Astrocyte (in vitro differentiated cells and primary cell): Measurements from ENCODE around the gene STARD4. TPM values are rescaled to one million over a fixed set of nuclear protein-coding genes. Genes with fewer than 3 reads are reported as not detected.

ENCODE experiments used
- DNase-seq: peaks from one replicate; pipeline ENCODE4 v3.0.0-alpha.2; 2010; ENCODE audit warnings: low read depth
- FAIRE-seq: peaks from 2 replicates; lab custom pipeline; 2011; peaks lifted over from hg19 to GRCh38; lab: Jason Lieb, UNC
- H2AFZ ChIP-seq: 2 replicates; pipeline ENCODE4 v1.6.0; 2012; ENCODE audit warnings: low read depth, low read length, inconsistent platforms
- H3K27ac ChIP-seq: 2 replicates; pipeline ENCODE4 v1.5.1; 2011; ENCODE audit warnings: low read depth, low read length, inconsistent platforms
- H3K27me3 ChIP-seq: 2 replicates; pipeline ENCODE4 v1.6.0; 2011; ENCODE audit warnings: low read length, inconsistent platforms; ENCODE audit not compliant: insufficient read depth
- H3K36me3 ChIP-seq: 2 replicates; pipeline ENCODE4 v1.5.1; 2011; ENCODE audit warnings: low read length, inconsistent platforms; ENCODE audit not compliant: insufficient read depth
- H3K4me1 ChIP-seq: 2 replicates; pipeline ENCODE4 v1.5.1; 2011; ENCODE audit warnings: low read length, inconsistent platforms; ENCODE audit not compliant: insufficient read depth
- H3K4me2 ChIP-seq: 2 replicates; pipeline ENCODE4 v1.6.0; 2012; ENCODE audit warnings: low read length, inconsistent platforms
- H3K4me3 ChIP-seq: 2 replicates; pipeline ENCODE4 v1.5.1; 2011; ENCODE audit warnings: low read depth, mild to moderate bottlenecking, low read length, inconsistent platforms; ENCODE audit not compliant: insufficient read depth
- H3K79me2 ChIP-seq: 2 replicates; pipeline ENCODE4 v1.6.0; 2012; ENCODE audit warnings: mild to moderate bottlenecking, low read length, inconsistent platforms; ENCODE audit not compliant: insufficient read depth
- H3K9ac ChIP-seq: 2 replicates; pipeline ENCODE4 v1.6.0; 2012; ENCODE audit warnings: mild to moderate bottlenecking, low read length, inconsistent platforms
- H3K9me3 ChIP-seq: 2 replicates; pipeline ENCODE4 v1.5.1; 2012; ENCODE audit warnings: low read depth, mild to moderate bottlenecking, low read length, inconsistent platforms; ENCODE audit not compliant: insufficient read depth
- H4K20me1 ChIP-seq: 2 replicates; pipeline ENCODE4 v1.6.0; 2012; ENCODE audit warnings: low read length, inconsistent platforms; ENCODE audit not compliant: insufficient read depth
- H3K27ac Mint-ChIP-seq: one replicate; pipeline ENCODE4 v1.8.0; 2021; ENCODE audit warnings: mild to moderate bottlenecking, mixed read lengths; ENCODE audit not compliant: unreplicated experiment
- H3K27me3 Mint-ChIP-seq: one replicate; pipeline ENCODE4 v1.8.0; 2021; ENCODE audit warnings: low read depth, mixed read lengths; ENCODE audit not compliant: unreplicated experiment
- H3K36me3 Mint-ChIP-seq: one replicate; pipeline ENCODE4 v1.8.0; 2021; ENCODE audit warnings: low read depth, mixed read lengths; ENCODE audit not compliant: unreplicated experiment
- H3K4me1 Mint-ChIP-seq: one replicate; pipeline ENCODE4 v1.8.0; 2021; ENCODE audit warnings: low read depth, mixed read lengths; ENCODE audit not compliant: unreplicated experiment
- H3K4me3 Mint-ChIP-seq: one replicate; pipeline ENCODE4 v1.8.0; 2021; ENCODE audit warnings: mild to moderate bottlenecking, moderate library complexity, mixed read lengths; ENCODE audit not compliant: unreplicated experiment
- H3K9me3 Mint-ChIP-seq: one replicate; pipeline ENCODE4 v1.8.0; 2021; ENCODE audit warnings: mild to moderate bottlenecking, mixed read lengths; ENCODE audit not compliant: unreplicated experiment
- CTCF ChIP-seq: IDR thresholded peaks from 2 replicates; pipeline ENCODE4 v1.5.1; 2011; ENCODE audit warnings: low read depth, mild to moderate bottlenecking, inconsistent platforms, low read length, moderate library complexity; ENCODE audit not compliant: insufficient read depth
- EZH2 ChIP-seq: IDR thresholded peaks from 2 replicates; pipeline ENCODE4 v1.6.1; 2012; ENCODE audit warnings: mild to moderate bottlenecking, low read length, inconsistent platforms; ENCODE audit not compliant: insufficient read depth
- total RNA-seq: library from RNA; stranded (reverse); gene quantifications from 2 replicates; pipeline ENCODE4 v1.2.1, GENCODE V29; 2021

The STARD4 gene
- total RNA-seq, 1 donor from 2014 or later = 84.9 TPM

GRCh38 chr5:111453747-111454146 is 58.6 kb downstream of the STARD4 start:
- Histone ChIP-seq H3K27me3 (no peaks in the 10 kb centered on the region), H3K4me3 (peak overlapping the region; percentile 40), H3K9ac (peak overlapping the region; percentile 83), H2AFZ (peak overlapping the region; percentile 49), H3K4me1 (peaks cover 21% of the 10 kb centered on the region), H3K27ac (peak overlapping the region; percentile 96), H3K36me3 (no peaks in the 10 kb centered on the region), H3K79me2 (no peaks in the 10 kb centered on the region), H3K9me3 (no peaks in the 10 kb centered on the region), H3K4me2 (peak overlapping the region; percentile 88), H4K20me1 (no peaks in the 10 kb centered on the region)
- Mint-ChIP-seq H3K9me3 (no peaks in the 10 kb centered on the region), H3K4me1 (peaks cover 13% of the 10 kb centered on the region), H3K27ac (peak overlapping the region; percentile 96), H3K27me3 (no peaks in the 10 kb centered on the region), H3K4me3 (peak overlapping the region; percentile 69), H3K36me3 (no peaks in the 10 kb centered on the region)
- FAIRE-seq (peak; percentile 75), DNase-seq (peak; percentile 95)
- TF ChIP-seq CTCF = no peak

GRCh38 chr5:111453295-111453694 is 59.0 kb downstream of the STARD4 start:
- peak overlapping the region; percentile 49 for H2AFZ ChIP-seq
- no peak for FAIRE-seq
- peak overlapping the region; percentile 69 for H3K4me3 Mint-ChIP-seq

GRCh38 chr5:111447822-111448221 is 64.5 kb downstream of the STARD4 start:
- Histone ChIP-seq H3K9me3 (no peaks in the 10 kb centered on the region), H3K4me3 (no peak overlapping the region), H3K27me3 (no peaks in the 10 kb centered on the region), H3K27ac (no peak overlapping the region), H4K20me1 (no peaks in the 10 kb centered on the region), H3K4me1 (peaks cover 2% of the 10 kb centered on the region), H2AFZ (no peak overlapping the region), H3K36me3 (no peaks in the 10 kb centered on the region), H3K4me2 (no peak overlapping the region), H3K79me2 (no peaks in the 10 kb centered on the region), H3K9ac (no peak overlapping the region)
- no peak overlapping the region for H3K4me3 Mint-ChIP-seq
- no peaks in the 10 kb centered on the region for H3K27me3 Mint-ChIP-seq
- FAIRE-seq (no peak), DNase-seq (no peak)
- peaks cover 4% of the 10 kb centered on the region for H3K4me1 Mint-ChIP-seq
- no peaks in the 10 kb centered on the region for H3K36me3 Mint-ChIP-seq
- H3K27ac Mint-ChIP-seq = no peak overlapping the region
- no peaks in the 10 kb centered on the region for H3K9me3 Mint-ChIP-seq
- no peak for TF ChIP-seq EZH2
- TF ChIP-seq CTCF = no peak

More at GRCh38 chr5:111453295-111453694, 59.0 kb downstream of the STARD4 start:
- Histone ChIP-seq H3K79me2 (no peaks in the 10 kb centered on the region), H3K4me1 (peaks cover 21% of the 10 kb centered on the region), H3K4me2 (peak overlapping the region; percentile 88), H3K9me3 (no peaks in the 10 kb centered on the region), H4K20me1 (no peaks in the 10 kb centered on the region), H3K36me3 (no peaks in the 10 kb centered on the region), H3K27ac (peak overlapping the region; percentile 96), H3K9ac (peak overlapping the region; percentile 83), H3K27me3 (no peaks in the 10 kb centered on the region), H3K4me3 (peak overlapping the region; percentile 40)
- H3K4me1 Mint-ChIP-seq = peaks cover 13% of the 10 kb centered on the region
- DNase-seq = peak; percentile 69
- no peaks in the 10 kb centered on the region for H3K36me3 Mint-ChIP-seq
- no peaks in the 10 kb centered on the region for H3K27me3 Mint-ChIP-seq
- no peaks in the 10 kb centered on the region for H3K9me3 Mint-ChIP-seq
- H3K27ac Mint-ChIP-seq = peak overlapping the region; percentile 96
- TF ChIP-seq CTCF (no peak), EZH2 (no peak)
